ENCODE measurements around the gene PTH1R.

PTH1R gene

DNA sequence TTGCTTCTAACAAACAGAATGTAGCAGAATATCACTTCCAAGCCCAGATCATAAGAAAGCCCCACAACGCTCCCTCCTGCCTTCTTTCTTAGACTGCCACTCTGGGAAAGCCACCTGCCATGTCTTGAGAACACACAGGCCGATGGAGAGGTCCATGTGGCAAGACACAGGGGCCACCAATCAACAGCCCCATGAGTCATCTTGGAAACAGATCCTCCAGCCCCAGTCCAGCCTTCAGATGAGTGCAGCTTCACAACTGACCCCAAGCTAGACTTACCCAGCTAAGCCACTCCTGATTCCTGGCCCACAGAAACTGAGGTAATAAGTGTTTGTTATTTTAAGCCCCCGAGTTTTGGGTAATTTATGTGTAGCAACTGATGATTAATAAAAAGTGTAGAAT lies 39.7 kb downstream of the PTH1R start:
- no peak for DNase-seq

DNA sequence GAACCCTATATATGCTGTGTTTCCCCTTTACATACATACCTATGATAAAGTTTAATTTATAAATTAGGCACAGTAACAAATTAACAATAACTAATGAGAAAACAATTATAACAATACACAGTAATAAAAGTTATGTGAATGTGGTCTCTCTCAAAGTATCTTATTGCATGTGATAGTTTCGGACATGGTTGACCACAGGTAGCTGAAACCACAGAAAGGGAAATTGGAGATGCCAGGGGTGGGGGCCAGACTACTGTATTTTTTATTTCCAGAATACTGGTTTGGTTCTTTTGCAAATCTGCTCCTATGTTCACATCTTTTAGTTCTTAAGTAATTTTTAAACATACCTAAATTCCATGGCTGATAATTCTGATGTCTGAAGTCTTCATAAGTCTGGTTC lies 40.7 kb downstream of the PTH1R start:
- no peak for DNase-seq

- DNase-seq: no peak
These were observed 41.1 kb downstream of the PTH1R start for GRCh38 chr3:46918634-46919033.

DNA sequence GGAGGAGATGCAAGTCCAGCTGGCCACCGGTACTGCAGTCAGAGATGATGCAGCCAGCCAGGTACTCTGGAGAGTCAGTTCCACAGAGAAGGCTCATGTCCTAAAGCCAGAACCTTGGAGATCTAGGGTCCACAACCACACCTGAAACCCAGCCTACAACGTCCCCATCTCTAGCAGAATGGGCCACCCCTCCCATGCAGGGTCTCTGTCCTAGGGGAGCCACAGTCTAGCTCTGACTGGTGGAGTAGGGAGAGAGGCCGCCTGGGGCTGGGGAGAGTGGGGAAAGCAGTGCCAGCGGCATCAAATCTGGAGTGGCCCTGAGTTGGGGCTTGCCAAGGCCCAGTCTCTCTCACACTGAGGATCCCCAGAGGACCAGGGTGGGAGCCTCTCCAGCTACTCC lies 43.5 kb downstream of the PTH1R start:
- DNase-seq: no peak

GRCh38 chr3:46921871-46922271 lies 44.4 kb downstream of the PTH1R start:
- DNase-seq: no peak

DNA sequence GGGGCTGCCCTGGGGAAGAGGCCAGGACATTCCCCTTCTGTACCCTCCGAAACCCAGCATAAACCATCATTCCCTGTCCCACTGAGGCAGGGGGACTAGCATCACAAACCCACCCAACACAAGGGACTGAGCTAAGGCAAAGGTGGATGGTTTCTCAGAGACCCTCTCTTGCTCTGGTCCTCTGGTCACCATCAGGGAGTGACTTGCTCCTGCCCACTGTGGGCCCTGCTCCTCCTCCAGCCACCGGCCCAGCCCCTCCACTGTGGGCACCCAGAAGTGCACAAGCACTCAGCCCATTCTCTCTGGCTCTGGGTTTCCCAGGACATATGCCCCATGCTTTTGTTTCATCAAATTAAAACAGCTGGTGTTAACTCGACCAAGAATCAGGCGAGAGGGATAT lies 44.9 kb downstream of the PTH1R start:
- no peak for DNase-seq

DNA sequence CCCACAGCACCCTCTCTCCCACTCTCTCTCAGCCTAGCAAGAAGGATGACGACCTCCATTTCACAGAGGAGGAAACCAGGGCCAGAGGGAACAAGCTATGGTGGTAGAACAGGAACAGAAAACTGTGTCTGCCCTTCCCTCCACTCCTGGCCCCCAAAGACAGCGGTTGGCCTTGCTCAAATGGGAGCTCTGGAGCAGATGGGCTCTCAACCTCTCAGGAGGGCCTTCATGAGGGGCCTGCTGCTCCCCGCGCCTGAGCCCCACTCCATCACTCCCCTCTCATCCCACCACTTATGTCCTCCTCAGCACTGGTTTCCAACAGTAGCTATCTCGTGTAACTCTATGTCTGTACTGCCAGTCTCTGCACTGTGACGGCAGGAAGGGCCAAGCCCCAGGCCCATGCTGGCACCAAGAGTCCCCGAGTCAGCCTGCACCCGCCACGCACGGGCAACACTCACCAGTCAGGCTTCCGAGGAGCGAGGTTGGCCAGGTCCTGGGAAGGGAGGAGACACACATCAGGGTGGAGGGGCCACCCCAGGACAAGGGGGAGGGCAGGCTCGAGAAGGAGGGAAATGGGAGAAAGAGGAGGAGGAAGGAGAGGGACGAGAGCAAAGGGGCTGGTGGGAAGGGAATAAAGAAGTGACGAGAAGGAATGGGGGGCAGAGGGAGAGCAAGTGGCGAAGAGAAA lies 45.5 kb downstream of the PTH1R start:
- DNase-seq: no peak

- peak in 1 of 2 experiments; percentile 38 for DNase-seq
These were observed 46.2 kb downstream of the PTH1R start for GRCh38 chr3:46923559-46924350.

GRCh38 chr3:46924921-46925584 lies 47.5 kb downstream of the PTH1R start:
- no peak for DNase-seq

GRCh38 chr3:46925585-46925934 lies 48.0 kb downstream of the PTH1R start:
- no peak for DNase-seq

- peak in 1 of 2 experiments; percentile 50 for DNase-seq
These were observed 48.5 kb downstream of the PTH1R start for GRCh38 chr3:46926039-46926438.

GRCh38 chr3:46926447-46926846 lies 48.9 kb downstream of the PTH1R start:
- no peak for DNase-seq

GRCh38 chr3:46926871-46927717 lies 49.6 kb downstream of the PTH1R start:
- DNase-seq: no peak

- DNase-seq: no peak
These were observed 50.2 kb downstream of the PTH1R start for GRCh38 chr3:46927718-46928073.

- no peak for DNase-seq
These were observed 50.8 kb downstream of the PTH1R start for GRCh38 chr3:46928282-46928681.

- DNase-seq: no peak
These were observed 51.8 kb downstream of the PTH1R start for GRCh38 chr3:46929324-46929723.

GRCh38 chr3:46930166-46930944 lies 52.8 kb downstream of the PTH1R start:
- DNase-seq: no peak

- no peak for DNase-seq
These were observed 53.5 kb downstream of the PTH1R start for GRCh38 chr3:46930945-46931403.

- no peak for DNase-seq
These were observed 54.3 kb downstream of the PTH1R start for GRCh38 chr3:46931631-46932331.

DNA sequence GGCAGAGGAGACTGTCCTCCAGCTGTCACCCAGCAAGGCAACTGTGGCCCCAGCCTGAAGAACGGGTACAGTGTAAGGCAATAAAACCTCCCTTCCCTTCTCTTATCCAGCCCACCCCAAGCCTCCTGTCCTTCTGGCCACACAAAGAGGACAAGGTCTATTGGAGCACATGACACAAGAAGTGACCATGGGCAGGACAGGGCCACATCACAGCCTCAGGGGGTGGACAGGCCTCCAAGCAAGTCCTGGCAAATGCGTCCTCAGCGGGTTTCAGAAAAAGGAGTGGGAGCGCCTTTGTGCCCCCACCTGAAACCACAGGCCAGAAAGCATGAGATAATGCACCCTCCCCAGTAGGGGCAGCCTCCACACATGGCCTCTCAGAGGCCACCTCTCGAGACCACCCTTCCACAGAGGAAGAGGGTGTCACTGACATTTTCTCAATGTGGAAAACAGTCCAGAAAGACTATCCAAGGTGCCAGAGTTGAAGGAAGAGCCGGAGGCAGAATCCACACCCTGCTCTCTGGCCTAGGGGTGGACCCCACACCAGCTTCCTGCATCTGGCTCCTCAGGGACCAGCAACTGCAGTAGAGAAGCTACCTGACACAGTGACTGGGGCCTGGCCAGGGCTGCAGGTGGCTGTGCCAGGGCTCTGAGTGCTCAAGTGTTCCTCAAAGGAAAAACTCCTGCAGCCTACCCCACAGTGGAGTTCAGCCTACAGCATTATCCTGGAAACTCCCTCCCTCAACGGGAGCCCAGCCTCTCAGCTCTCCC lies 55.1 kb downstream of the PTH1R start:
- no peak for DNase-seq

GRCh38 chr3:46933261-46933660 lies 55.7 kb downstream of the PTH1R start:
- DNase-seq: no peak

All from NCI-H524 (cell line).